Activated T-cell treated with anti-CD3 and anti-CD28 coated beads, Interleukin-2, amount 50 U/mL, for 4 hours (primary cell): ENCODE measurements around the gene REV1. TPM values are rescaled to one million over a fixed set of nuclear protein-coding genes. Genes with fewer than 3 reads are reported as not detected.
"Not testable (repeated sequence)": the region's sequence is repeated elsewhere in the genome, so short reads cannot be mapped to it uniquely, and the experiment has no call there.

Experiments used
- ATAC-seq, 2 donors: fragments of 200-7000 bp; cut with Tn5 transposase; one replicate each; pipeline ENCODE4 v1.10.0; 2021
- DNase-seq: peaks from one replicate; pipeline ENCODE4 v3.0.0-alpha.2; 2020
- H3K27me3 Mint-ChIP-seq: one replicate; pipeline ENCODE4 v1.8.0; 2021; ENCODE audit warnings: low read depth, mixed read lengths
- H3K36me3 Mint-ChIP-seq: one replicate; pipeline ENCODE4 v1.8.0; 2022; ENCODE audit warnings: mixed read lengths; ENCODE audit not compliant: insufficient read depth
- H3K4me1 Mint-ChIP-seq: one replicate; pipeline ENCODE4 v1.8.0; 2021; ENCODE audit warnings: low read depth, mixed read lengths
- H3K4me3 Mint-ChIP-seq: one replicate; pipeline ENCODE4 v1.8.0; 2021; ENCODE audit warnings: mild to moderate bottlenecking, moderate library complexity, mixed read lengths
- H3K9me3 Mint-ChIP-seq: one replicate; pipeline ENCODE4 v1.8.0; 2021; ENCODE audit warnings: mixed read lengths
- total RNA-seq, 3 donors: library from RNA; stranded (reverse); gene quantifications; one replicate each; pipeline ENCODE4 v1.2.1, GENCODE V29; 2021

The REV1 gene
- total RNA-seq, 3 donors from 2014 or later = 22.0 to 26.8 (median 23.1) TPM

- peaks cover 57% of the 10 kb centered on the region for H3K4me1 Mint-ChIP-seq
- DNase-seq = no peak
- peaks cover under 1% of the 10 kb centered on the region for H3K9me3 Mint-ChIP-seq
These were observed 13.2 kb downstream of the REV1 start for GRCh38 chr2:99476629-99477028.

GRCh38 chr2:99475095-99475494 is 14.7 kb downstream of the REV1 start:
- H3K27me3 Mint-ChIP-seq, H3K4me3 Mint-ChIP-seq, DNase-seq, ATAC-seq: not testable (repeated sequence)
- Mint-ChIP-seq H3K36me3 (peaks cover 12% of the 10 kb centered on the region), H3K9me3 (peaks cover 11% of the 10 kb centered on the region), H3K4me1 (peaks cover 52% of the 10 kb centered on the region)

More at GRCh38 chr2:99476629-99477028, 13.2 kb downstream of the REV1 start:
- no peak for ATAC-seq
- Mint-ChIP-seq H3K36me3 (peaks cover 5% of the 10 kb centered on the region), H3K4me3 (no peak overlapping the region), H3K27me3 (no peaks in the 10 kb centered on the region)

GRCh38 chr2:99473518-99474083 is 16.2 kb downstream of the REV1 start:
- H3K4me3 Mint-ChIP-seq = no peak overlapping the region
- no peak for ATAC-seq
- no peaks in the 10 kb centered on the region for H3K27me3 Mint-ChIP-seq
- DNase-seq = no peak
- H3K36me3 Mint-ChIP-seq = peaks cover 12% of the 10 kb centered on the region
- H3K4me1 Mint-ChIP-seq = peaks cover 53% of the 10 kb centered on the region
- peaks cover 11% of the 10 kb centered on the region for H3K9me3 Mint-ChIP-seq

GRCh38 chr2:99472600-99472960 is 17.2 kb downstream of the REV1 start:
- Mint-ChIP-seq H3K27me3 (no peaks in the 10 kb centered on the region), H3K4me1 (peaks cover 52% of the 10 kb centered on the region), H3K9me3 (peaks cover 11% of the 10 kb centered on the region), H3K36me3 (peaks cover 12% of the 10 kb centered on the region), H3K4me3 (no peak overlapping the region)
- DNase-seq (no peak), ATAC-seq (no peak)

- Mint-ChIP-seq H3K4me3 (no peak overlapping the region), H3K9me3 (peaks cover 11% of the 10 kb centered on the region), H3K4me1 (peaks cover 49% of the 10 kb centered on the region), H3K27me3 (no peaks in the 10 kb centered on the region), H3K36me3 (peaks cover 12% of the 10 kb centered on the region)
- DNase-seq (no peak), ATAC-seq (no peak)
These were observed 17.9 kb downstream of the REV1 start for GRCh38 chr2:99471654-99472599.

- ATAC-seq (no peak), DNase-seq (no peak)
- Mint-ChIP-seq H3K4me3 (no peak overlapping the region), H3K36me3 (peaks cover 14% of the 10 kb centered on the region), H3K9me3 (peaks cover 11% of the 10 kb centered on the region), H3K4me1 (peaks cover 49% of the 10 kb centered on the region), H3K27me3 (no peaks in the 10 kb centered on the region)
These were observed 18.9 kb downstream of the REV1 start for GRCh38 chr2:99470957-99471356.

- DNase-seq, ATAC-seq, H3K27me3 Mint-ChIP-seq, H3K4me3 Mint-ChIP-seq: not testable (repeated sequence)
- Mint-ChIP-seq H3K9me3 (peaks cover 11% of the 10 kb centered on the region), H3K36me3 (peaks cover 14% of the 10 kb centered on the region), H3K4me1 (peaks cover 49% of the 10 kb centered on the region)
These were observed 19.4 kb downstream of the REV1 start for GRCh38 chr2:99470459-99470858.

- no peaks in the 10 kb centered on the region for H3K27me3 Mint-ChIP-seq
- H3K4me3 Mint-ChIP-seq = no peak overlapping the region
- no peak for DNase-seq
- ATAC-seq = no peak
- H3K36me3 Mint-ChIP-seq = peaks cover 14% of the 10 kb centered on the region
- peaks cover 40% of the 10 kb centered on the region for H3K4me1 Mint-ChIP-seq
- H3K9me3 Mint-ChIP-seq = peaks cover 11% of the 10 kb centered on the region
These were observed 20.4 kb downstream of the REV1 start for GRCh38 chr2:99469394-99469793.

- H3K9me3 Mint-ChIP-seq = peaks cover 11% of the 10 kb centered on the region
- no peak for DNase-seq
- no peak overlapping the region for H3K4me3 Mint-ChIP-seq
- H3K4me1 Mint-ChIP-seq = peaks cover 30% of the 10 kb centered on the region
- H3K36me3 Mint-ChIP-seq = peaks cover 14% of the 10 kb centered on the region
- no peaks in the 10 kb centered on the region for H3K27me3 Mint-ChIP-seq
- ATAC-seq = no peak
These were observed 21.7 kb downstream of the REV1 start for GRCh38 chr2:99468155-99468554.

GRCh38 chr2:99467390-99467789 is 22.4 kb downstream of the REV1 start:
- peaks cover 11% of the 10 kb centered on the region for H3K9me3 Mint-ChIP-seq
- peaks cover 25% of the 10 kb centered on the region for H3K4me1 Mint-ChIP-seq
- no peak overlapping the region for H3K4me3 Mint-ChIP-seq
- H3K36me3 Mint-ChIP-seq = peaks cover 14% of the 10 kb centered on the region
- DNase-seq (no peak), ATAC-seq (no peak)
- H3K27me3 Mint-ChIP-seq = no peaks in the 10 kb centered on the region

GRCh38 chr2:99461828-99462483 is 27.9 kb downstream of the REV1 start:
- ATAC-seq = no peak
- peaks cover 27% of the 10 kb centered on the region for H3K36me3 Mint-ChIP-seq
- H3K9me3 Mint-ChIP-seq = no peaks in the 10 kb centered on the region
- no peaks in the 10 kb centered on the region for H3K27me3 Mint-ChIP-seq
- DNase-seq = no peak
- no peak overlapping the region for H3K4me3 Mint-ChIP-seq
- peaks cover 3% of the 10 kb centered on the region for H3K4me1 Mint-ChIP-seq

GRCh38 chr2:99458529-99458928 is 31.3 kb downstream of the REV1 start:
- Mint-ChIP-seq H3K9me3 (no peaks in the 10 kb centered on the region), H3K27me3 (no peaks in the 10 kb centered on the region), H3K36me3 (peaks cover 30% of the 10 kb centered on the region), H3K4me3 (no peak overlapping the region), H3K4me1 (no peaks in the 10 kb centered on the region)
- ATAC-seq = no peak
- DNase-seq = no peak

GRCh38 chr2:99451686-99452085 is 38.1 kb downstream of the REV1 start:
- H3K36me3 Mint-ChIP-seq = peaks cover 19% of the 10 kb centered on the region
- no peaks in the 10 kb centered on the region for H3K27me3 Mint-ChIP-seq
- no peak overlapping the region for H3K4me3 Mint-ChIP-seq

GRCh38 chr2:99451280-99451679 is 38.5 kb downstream of the REV1 start:
- H3K27me3 Mint-ChIP-seq = no peaks in the 10 kb centered on the region
- peaks cover 6% of the 10 kb centered on the region for H3K4me1 Mint-ChIP-seq
- no peak overlapping the region for H3K4me3 Mint-ChIP-seq
- H3K9me3 Mint-ChIP-seq = no peaks in the 10 kb centered on the region
- DNase-seq (no peak), ATAC-seq (no peak)
- H3K36me3 Mint-ChIP-seq = peaks cover 21% of the 10 kb centered on the region

More at GRCh38 chr2:99451686-99452085, 38.1 kb downstream of the REV1 start:
- Mint-ChIP-seq H3K4me1 (peaks cover 6% of the 10 kb centered on the region), H3K9me3 (no peaks in the 10 kb centered on the region)
- no peak for ATAC-seq
- no peak for DNase-seq
